EH (cell line): ENCODE measurements around the gene BMP8A.
A peak's percentile ranks its signal among the peaks of the same experiment; 100 is the strongest.
"Not testable (repeated sequence)": the region's sequence is repeated elsewhere in the genome, so short reads cannot be mapped to it uniquely, and the experiment has no call there.

Source experiments
- DNase-seq: peaks from one replicate; pipeline ENCODE4 v3.0.0-alpha.2; 2015; ENCODE audit warnings: low read depth

The BMP8A gene

GRCh38 chr1:39483276-39483675 lies 8.2 kb upstream of the BMP8A start:
- no peak for DNase-seq

- DNase-seq = no peak
Observed at GRCh38 chr1:39484564-39484963, 6.9 kb upstream of the BMP8A start.

GRCh38 chr1:39485046-39485803 lies 6.2 kb upstream of the BMP8A start:
- DNase-seq = no peak

GRCh38 chr1:39488012-39488545 lies 3.4 kb upstream of the BMP8A start:
- no peak for DNase-seq

- DNase-seq = peak; percentile 12
Observed at GRCh38 chr1:39488793-39489566, 2.5 kb upstream of the BMP8A start.

- DNase-seq = peak; percentile 12
Observed at GRCh38 chr1:39489567-39490239, 1.7 kb upstream of the BMP8A start.

GRCh38 chr1:39490596-39491145 lies 765 bp upstream of the BMP8A start:
- DNase-seq = no peak

GRCh38 chr1:39492118-39493042 lies 944 bp downstream of the BMP8A start:
- not testable (repeated sequence) for DNase-seq

GRCh38 chr1:39493043-39493810 lies 1.8 kb downstream of the BMP8A start:
- not testable (repeated sequence) for DNase-seq

GRCh38 chr1:39494671-39495410 lies 3.4 kb downstream of the BMP8A start:
- no peak for DNase-seq

GRCh38 chr1:39496520-39496919 lies 5.1 kb downstream of the BMP8A start:
- DNase-seq = not testable (repeated sequence)

GRCh38 chr1:39497585-39497984 lies 6.1 kb downstream of the BMP8A start:
- no peak for DNase-seq

- peak; percentile 53 for DNase-seq
Observed at GRCh38 chr1:39498096-39498710, 6.8 kb downstream of the BMP8A start.

GRCh38 chr1:39498821-39499220 lies 7.4 kb downstream of the BMP8A start:
- DNase-seq = not testable (repeated sequence)

GRCh38 chr1:39499668-39500067 lies 8.2 kb downstream of the BMP8A start:
- no peak for DNase-seq

- peak; percentile 22 for DNase-seq
Observed at GRCh38 chr1:39500862-39501389, 9.5 kb downstream of the BMP8A start.

GRCh38 chr1:39501666-39502065 lies 10.2 kb downstream of the BMP8A start:
- peak; percentile 65 for DNase-seq

GRCh38 chr1:39504436-39504835 lies 13.0 kb downstream of the BMP8A start:
- DNase-seq = not testable (repeated sequence)

GRCh38 chr1:39505289-39505688 lies 13.9 kb downstream of the BMP8A start:
- no peak for DNase-seq
